K562 (cell line): ENCODE measurements around the gene IL1RN. TPM values are rescaled to one million over a fixed set of nuclear protein-coding genes. Genes with fewer than 3 reads are reported as not detected.

Source experiments
- ATAC-seq: fragments of 200-7000 bp; cut with Tn5 transposase; 3 replicates; pipeline ENCODE4 v1.9.1; 2020; ENCODE audit warnings: moderate library complexity
- BruUV-seq: library from RNA; stranded (reverse); fragments of 400-500 nt; replicated peaks from 2 replicates; lab custom pipeline; 2021; lab: Mats Ljungman, UMichigan
- CTCF ChIA-PET: fragments of 300-600 bp; formaldehyde crosslinking; extraction: SDS; loops from one replicate; lab custom pipeline; 2021; ENCODE audit warnings: low intra/inter-chr PET ratio; lab: Yijun Ruan, JAX
- POLR2A ChIA-PET: fragments of 300-600, 350-650 bp; sonication (Branson Sonifier 250); formaldehyde crosslinking; extraction: SDS; loops from one replicate; lab custom pipeline; 2021; ENCODE audit warnings: antibody characterized with exemption, inconsistent platforms; lab: Yijun Ruan, JAX
- DNase-seq, 4 experiments: peaks; one replicate each; pipeline versions ENCODE4 v3.0.0 to v3.0.0-alpha.2; 2011 to 2018; ENCODE audit warnings: low spot score in 3 of 4, mixed read lengths in 3 of 4; ENCODE audit errors: extremely low read depth in 1 of 4
- FAIRE-seq: peaks from 2 replicates; lab custom pipeline; 2011; peaks lifted over from hg19 to GRCh38; lab: Jason Lieb, UNC
- H2AFZ ChIP-seq: 2 replicates; pipeline ENCODE4 v1.6.0; 2011; ENCODE audit warnings: low read depth, low read length, control low read depth, inconsistent platforms
- H3K27ac ChIP-seq: fragments of 200-600 bp; 3 replicates; pipeline ENCODE4 v1.8.0; 2011; ENCODE audit warnings: low read depth, mild to moderate bottlenecking, control low read depth, inconsistent platforms, low read length, moderate library complexity, mixed read lengths; ENCODE audit errors: extremely low read depth
- H3K27me3 ChIP-seq, 2 experiments: fragments of 300-600 bp in 1 of 2; 2 replicates in 1 of 2; 3 replicates in 1 of 2; pipeline versions ENCODE4 v1.6.0 to v1.8.0; 2011; ENCODE audit warnings: inconsistent platforms in 2 of 2, low read length in 2 of 2, mild to moderate bottlenecking in 1 of 2, mixed read lengths in 1 of 2, moderate library complexity in 1 of 2; ENCODE audit not compliant: control insufficient read depth in 2 of 2, insufficient read depth in 2 of 2
- H3K36me3 ChIP-seq: fragments of 300-600 bp; 3 replicates; pipeline ENCODE4 v1.8.0; 2011; ENCODE audit warnings: mild to moderate bottlenecking, low read length, inconsistent platforms; ENCODE audit not compliant: control insufficient read depth, insufficient read depth
- H3K4me1 ChIP-seq, 2 experiments: fragments of 200-600 bp in 1 of 2; replicated peaks in 1 of 2; 2 replicates in 1 of 2; 3 replicates in 1 of 2; pipeline versions ENCODE4 v1.5.1 to v1.8.0; 2011; ENCODE audit warnings: inconsistent platforms in 2 of 2, low read length in 2 of 2, mild to moderate bottlenecking in 1 of 2, mixed read lengths in 1 of 2, moderate library complexity in 1 of 2; ENCODE audit not compliant: control insufficient read depth in 2 of 2, insufficient read depth in 2 of 2
- H3K4me2 ChIP-seq: 2 replicates; pipeline ENCODE4 v1.6.1; 2011; ENCODE audit warnings: low read length, control low read depth, inconsistent platforms, mixed read lengths; ENCODE audit not compliant: insufficient read depth
- H3K4me3 ChIP-seq: fragments of 200-600 bp; sonication (generic), shearing (Covaris generic); 2 replicates; pipeline ENCODE4 v1.5.1; 2016; ENCODE audit warnings: control low read depth, inconsistent platforms
- H3K79me2 ChIP-seq: fragments of 200-600 bp; 3 replicates; pipeline ENCODE4 v1.8.0; 2011; ENCODE audit warnings: low read length, inconsistent platforms; ENCODE audit not compliant: control insufficient read depth, insufficient read depth
- H3K9ac ChIP-seq, 2 experiments: 2 replicates each; pipeline versions ENCODE4 v1.6.0 to v1.6.1; 2011; ENCODE audit warnings: low read depth in 2 of 2, low read length in 2 of 2, control low read depth in 1 of 2, inconsistent platforms in 1 of 2, mild to moderate bottlenecking in 1 of 2, mixed read lengths in 1 of 2; ENCODE audit not compliant: insufficient read depth in 1 of 2
- H3K9me1 ChIP-seq: one replicate; pipeline ENCODE4 v1.6.0; 2011; ENCODE audit warnings: inconsistent platforms, mild to moderate bottlenecking, low read length, moderate library complexity; ENCODE audit not compliant: control insufficient read depth, insufficient read depth
- H3K9me3 ChIP-seq: replicated peaks from 2 replicates; pipeline ENCODE4 v1.5.1; 2011; ENCODE audit warnings: low read depth, low read length, inconsistent platforms; ENCODE audit not compliant: control insufficient read depth, insufficient read depth
- H4K20me1 ChIP-seq: replicated peaks from 2 replicates; pipeline ENCODE4 v1.6.1; 2011; ENCODE audit warnings: low read length, inconsistent platforms, mixed read lengths; ENCODE audit not compliant: control insufficient read depth, insufficient read depth
- CREB1 ChIP-seq, 2 experiments: sonication (generic) in 1 of 2; formaldehyde crosslinking in 1 of 2; IDR thresholded peaks; 2 replicates each; pipeline versions ENCODE4 v1.6.1 to v1.8.0; 2012 to 2022; ENCODE audit warnings: inconsistent platforms in 1 of 2, mild to moderate bottlenecking in 1 of 2, missing genetic modification reagents in 1 of 2, moderate library complexity in 1 of 2
- CREM ChIP-seq: IDR thresholded peaks from 2 replicates; pipeline ENCODE4 v1.6.1; 2014; ENCODE audit warnings: antibody characterized with exemption, low read depth
- HES1 ChIP-seq: fragments of 450-650 bp; IDR thresholded peaks from 2 replicates; pipeline ENCODE4 v1.6.1; 2016; ENCODE audit warnings: low read depth, mild to moderate bottlenecking, moderate library complexity
- MBD1 ChIP-seq: fragments of 250-450 bp; sonication (Bioruptor Pico); IDR thresholded peaks from 2 replicates; pipeline ENCODE4 v1.8.0; 2022; ENCODE audit warnings: inconsistent platforms
- ZFP1 ChIP-seq: fragments of 450-650 bp; formaldehyde crosslinking; IDR thresholded peaks from 2 replicates; pipeline ENCODE4 v1.4.0; 2020; ENCODE audit warnings: mild to moderate bottlenecking, mixed read lengths
- ZNF232 ChIP-seq: sonication (generic); formaldehyde crosslinking; IDR thresholded peaks from 2 replicates; pipeline ENCODE4 v1.8.0; 2022; ENCODE audit warnings: mild to moderate bottlenecking, missing genetic modification reagents
- ZNF449 ChIP-seq: fragments of 250-450 bp; sonication (Bioruptor Pico); IDR thresholded peaks from 2 replicates; pipeline ENCODE4 v1.8.0; 2022; ENCODE audit warnings: moderate library complexity, mild to moderate bottlenecking, inconsistent platforms
- WGBS: fragments of 100-300 bp; shearing (Covaris generic); methylation state at CpG from one replicate; pipeline ENCODE4 v1.1.6; 2016; ENCODE audit warnings: low coverage, mixed read lengths; ENCODE audit not compliant: insufficient coverage; ENCODE audit errors: missing lambda C conversion rate; 5-methylcytosine and 5-hydroxymethylcytosine counted together
- in situ Hi-C: fragments of 300-500 bp; cut with MboI; formaldehyde crosslinking; loops from 4 replicates; pipeline ENCODE4 v1.15.0; 2018; ENCODE audit warnings: inconsistent platforms, mixed read lengths
- intact Hi-C: fragments of 100-400 bp; cut with micrococcal nuclease; formaldehyde crosslinking; loops from 2 replicates; pipeline ENCODE4 v1.14.2; 2022
- polyA plus RNA-seq, 8 experiments: library from polyadenylated mRNA; depleted of rRNA in 4 of 8; stranded (reverse) in 5 of 8; unstranded in 3 of 8; fragments of >200 nt; fragmentation: Nextera tagmentation in 2 of 8; fragmentation: Illumina TruSeq in 1 of 8; extraction: Ambion mirVana in 2 of 8; extraction: Trizol in 1 of 8; gene quantifications; 2 replicates each; pipeline versions ENCODE4 v1.2.1 to v1.2.3, GENCODE V29; 2011 to 2014; ENCODE audit warnings: inconsistent platforms in 1 of 8, missing spikeins in 1 of 8
- total RNA-seq, 7 experiments: library from RNA; depleted of rRNA in 6 of 7; stranded (reverse); fragments of >200 nt in 6 of 7; fragmentation: Illumina TruSeq in 2 of 7; extraction: Trizol in 2 of 7; gene quantifications; 2 replicates each; pipeline versions ENCODE4 v1.2.1 to v1.2.3, GENCODE V29; 2011 to 2021; ENCODE audit warnings: low replicate concordance in 1 of 7

IL1RN gene
- total and polyA plus RNA-seq, 9 of the 15 experiments (the other 6 are each of a cell fraction or from before 2014, with no cell fraction given), result 0.13 TPM; not detected in 8

GRCh38 chr2:113122364-113122763 lies 5.0 kb upstream of the IL1RN start (continued):
- TF ChIP-seq MBD1 (CRISPR knock-in tag), result no peak
- TF ChIP-seq HES1, result no peak
- TF ChIP-seq CREB1 (IDR thresholded peaks at IDR 0.05), result no peak
- no peak for TF ChIP-seq CREB1 (CRISPR knock-in tag; IDR thresholded peaks at IDR 0.05)

GRCh38 chr2:113123726-113124125 lies 3.7 kb upstream of the IL1RN start:
- H3K9me1 ChIP-seq, result peaks cover 3% of the 10 kb centered on the region
- no peak for TF ChIP-seq CREM
- TF ChIP-seq ZNF232 (CRISPR knock-in tag), result no peak
- no peak for TF ChIP-seq ZNF449 (CRISPR knock-in tag)
- no peak for TF ChIP-seq ZFP1 (CRISPR knock-in tag)
- TF ChIP-seq, all 486 proteins: peak for 0
- no peak for DNase-seq
- Histone ChIP-seq H3K4me2 (no peak overlapping the region), H3K79me2 (no peaks in the 10 kb centered on the region), H4K20me1 (no peaks in the 10 kb centered on the region), H3K36me3 (no peaks in the 10 kb centered on the region), H3K4me3 (no peak overlapping the region), H3K27me3 (peaks cover 23 to 36% of the 10 kb centered on the region in 2 experiments), H3K9ac (no peak overlapping the region), H2AFZ (no peak overlapping the region), H3K27ac (no peak overlapping the region), H3K4me1 (no peaks in the 10 kb centered on the region; a peak in 1 of 5 replicates), H3K9me3 (no peaks in the 10 kb centered on the region)
- intact Hi-C loops, result no loop called here
- FAIRE-seq, result no peak
- no peak for ATAC-seq
- WGBS, result 11% methylated on average over 3 of the region's 3 CpGs
- no TSS peak for BruUV-seq
- in situ Hi-C loops, result no loop called here
- CTCF ChIA-PET, result no interaction called here
- POLR2A ChIA-PET, result no interaction called here
